H1 (cell line): Measurements from ENCODE around the gene ACMSD. TPM values are rescaled to one million over a fixed set of nuclear protein-coding genes. Genes with fewer than 3 reads are reported as not detected.

Source experiments
- CTCF ChIA-PET: fragments of 300-600 bp; sonication (Branson Sonifier 250); formaldehyde crosslinking; loops from one replicate; lab custom pipeline; 2021; ENCODE audit not compliant: partially characterized antibody; lab: Charles Lee
- POLR2A ChIA-PET: fragments of 300-600 bp; sonication (Branson Sonifier 250); formaldehyde crosslinking; loops from one replicate; lab custom pipeline; 2021; ENCODE audit warnings: inconsistent platforms; ENCODE audit not compliant: partially characterized antibody; lab: Charles Lee
- DNase-seq, 2 experiments: peaks; one replicate each; pipeline versions ENCODE4 v3.0.0 to v3.0.0-alpha.2; 2010 to 2022; ENCODE audit warnings: low spot score in 2 of 2, low read depth in 1 of 2, mixed read lengths in 1 of 2
- FAIRE-seq: peaks from 2 replicates; lab custom pipeline; 2011; peaks lifted over from hg19 to GRCh38; lab: Jason Lieb, UNC
- H2AFZ ChIP-seq: 2 replicates; pipeline ENCODE4 v1.8.1; 2012; ENCODE audit warnings: low read length, inconsistent platforms
- H2AK5ac ChIP-seq: 2 replicates; pipeline ENCODE4 v1.6.1; 2013; ENCODE audit warnings: low read depth, low read length
- H2BK120ac ChIP-seq: replicated peaks from 2 replicates; pipeline ENCODE3; 2013; ENCODE audit warnings: low read depth, low read length, inconsistent platforms
- H2BK12ac ChIP-seq: 2 replicates; pipeline ENCODE4 v1.6.1; 2013; ENCODE audit warnings: low read depth, low read length
- H2BK15ac ChIP-seq: 2 replicates; pipeline ENCODE4 v1.6.1; 2013; ENCODE audit warnings: low read length
- H2BK20ac ChIP-seq: 2 replicates; pipeline ENCODE4 v1.6.1; 2013; ENCODE audit warnings: low read length
- H2BK5ac ChIP-seq: 2 replicates; pipeline ENCODE4 v1.6.1; 2013; ENCODE audit warnings: low read depth, low read length
- H3K14ac ChIP-seq: 2 replicates; pipeline ENCODE4 v1.6.1; 2013; ENCODE audit warnings: inconsistent platforms; ENCODE audit not compliant: insufficient read length
- H3K18ac ChIP-seq: 2 replicates; pipeline ENCODE4 v1.6.1; 2013; ENCODE audit warnings: low read length; ENCODE audit errors: extremely low read depth
- H3K23ac ChIP-seq: 2 replicates; pipeline ENCODE4 v1.6.1; 2013; ENCODE audit warnings: inconsistent platforms; ENCODE audit not compliant: insufficient read length
- H3K23me2 ChIP-seq: 2 replicates; pipeline ENCODE4 v1.6.1; 2013; ENCODE audit warnings: low read depth, low read length
- H3K27ac ChIP-seq: 2 replicates; pipeline ENCODE4 v1.6.1; 2011; ENCODE audit warnings: low read depth, low read length, inconsistent platforms
- H3K27me3 ChIP-seq, 4 experiments: replicated peaks in 1 of 4; 1 replicate in 1 of 4; 2 replicates in 3 of 4; pipeline versions ENCODE4 v1.6.1 to v1.8.1; 2011 to 2013; ENCODE audit warnings: low read length in 3 of 4, mild to moderate bottlenecking in 3 of 4, inconsistent platforms in 2 of 4, mixed read lengths in 2 of 4, moderate library complexity in 1 of 4; ENCODE audit not compliant: control insufficient read depth in 3 of 4, insufficient read depth in 3 of 4; ENCODE audit errors: extremely low read depth in 1 of 4
- H3K36me3 ChIP-seq, 4 experiments: 2 replicates each; pipeline versions ENCODE4 v1.6.1 to v1.8.1; 2011 to 2013; ENCODE audit warnings: mild to moderate bottlenecking in 4 of 4, low read length in 3 of 4, moderate library complexity in 2 of 4, control low read depth in 1 of 4, inconsistent platforms in 1 of 4; ENCODE audit not compliant: insufficient read depth in 4 of 4, control insufficient read depth in 2 of 4
- H3K4ac ChIP-seq: replicated peaks from 2 replicates; pipeline ENCODE3; 2013; ENCODE audit warnings: low read length, low read depth, mixed read lengths, inconsistent platforms; ENCODE audit not compliant: insufficient read length
- H3K4me1 ChIP-seq, 4 experiments: replicated peaks in 1 of 4; 1 replicate in 1 of 4; 2 replicates in 3 of 4; pipeline versions ENCODE4 v1.6.1 to v1.8.1; 2011 to 2013; ENCODE audit warnings: low read length in 3 of 4, inconsistent platforms in 2 of 4, mixed read lengths in 1 of 4; ENCODE audit not compliant: insufficient read depth in 4 of 4, control insufficient read depth in 3 of 4
- H3K4me2 ChIP-seq, 2 experiments: 2 replicates each; pipeline versions ENCODE4 v1.6.1 to v1.8.1; 2011 to 2013; ENCODE audit warnings: low read depth in 2 of 2, low read length in 2 of 2, control low read depth in 1 of 2, inconsistent platforms in 1 of 2, mild to moderate bottlenecking in 1 of 2; ENCODE audit not compliant: insufficient read depth in 1 of 2
- H3K4me3 ChIP-seq, 4 experiments: fragments of 200-600, 300-600 bp in 1 of 4; sonication (generic), shearing (Covaris generic), sonication (Bioruptor Twin) in 1 of 4; 2 replicates each; pipeline versions ENCODE4 v1.5.1 to v1.8.1; 2011 to 2016; ENCODE audit warnings: low read length in 4 of 4, low read depth in 3 of 4, control low read depth in 2 of 4, inconsistent platforms in 2 of 4, mild to moderate bottlenecking in 2 of 4, mixed read lengths in 1 of 4, moderate library complexity in 1 of 4; ENCODE audit not compliant: insufficient read depth in 2 of 4; ENCODE audit errors: extremely low read depth in 1 of 4
- H3K56ac ChIP-seq: replicated peaks from 2 replicates; pipeline ENCODE3; 2013; ENCODE audit warnings: low read depth, mild to moderate bottlenecking, mixed read lengths, low read length, inconsistent platforms; ENCODE audit not compliant: insufficient read length
- H3K79me1 ChIP-seq: 2 replicates; pipeline ENCODE4 v1.6.1; 2013; ENCODE audit warnings: low read depth, low read length, control low read depth
- H3K79me2 ChIP-seq, 2 experiments: 2 replicates each; pipeline versions ENCODE4 v1.6.1 to v1.8.1; 2012 to 2013; ENCODE audit warnings: low read length in 2 of 2, mild to moderate bottlenecking in 2 of 2, inconsistent platforms in 1 of 2; ENCODE audit not compliant: insufficient read depth in 2 of 2, control insufficient read depth in 1 of 2
- H3K9ac ChIP-seq, 4 experiments: replicated peaks in 1 of 4; 1 replicate in 1 of 4; 2 replicates in 3 of 4; pipeline versions ENCODE4 v1.6.1 to v1.8.1; 2011 to 2013; ENCODE audit warnings: low read depth in 3 of 4, low read length in 3 of 4, control low read depth in 2 of 4, mild to moderate bottlenecking in 2 of 4, moderate library complexity in 2 of 4, inconsistent platforms in 1 of 4; ENCODE audit errors: extremely low read depth in 1 of 4
- H3K9me3 ChIP-seq, 2 experiments: 2 replicates each; pipeline versions ENCODE4 v1.6.1 to v1.8.1; 2012 to 2013; ENCODE audit warnings: mild to moderate bottlenecking in 2 of 2, moderate library complexity in 2 of 2, control low read depth in 1 of 2, inconsistent platforms in 1 of 2, low read depth in 1 of 2, low read length in 1 of 2, mixed read lengths in 1 of 2; ENCODE audit not compliant: insufficient read depth in 2 of 2
- H4K20me1 ChIP-seq, 2 experiments: replicated peaks in 1 of 2; 2 replicates each; pipeline versions ENCODE3 to v1.8.1; 2011 to 2013; ENCODE audit warnings: inconsistent platforms in 2 of 2, low read length in 2 of 2, mild to moderate bottlenecking in 1 of 2; ENCODE audit not compliant: insufficient read depth in 2 of 2, control insufficient read depth in 1 of 2
- H4K5ac ChIP-seq: 2 replicates; pipeline ENCODE4 v1.6.1; 2013; ENCODE audit warnings: low read length, low read depth, mixed read lengths, inconsistent platforms; ENCODE audit not compliant: insufficient read length
- H4K8ac ChIP-seq: 2 replicates; pipeline ENCODE4 v1.8.0; 2013; ENCODE audit warnings: mild to moderate bottlenecking, moderate library complexity, low read length, inconsistent platforms; ENCODE audit not compliant: insufficient read depth; ENCODE audit errors: extremely low read depth
- H4K91ac ChIP-seq: replicated peaks from 2 replicates; pipeline ENCODE3; 2013; ENCODE audit warnings: low read length, mixed read lengths, inconsistent platforms; ENCODE audit not compliant: insufficient read length
- CEBPB ChIP-seq: IDR thresholded peaks from 2 replicates; pipeline ENCODE4 v1.6.1; 2012; ENCODE audit warnings: low read depth, low read length
- E2F6 ChIP-seq: IDR thresholded peaks from 2 replicates; pipeline ENCODE4 v1.6.1; 2012; ENCODE audit warnings: inconsistent platforms
- MAX ChIP-seq: IDR thresholded peaks from 2 replicates; pipeline ENCODE4 v1.6.1; 2012; ENCODE audit warnings: inconsistent platforms
- NRF1 ChIP-seq: IDR thresholded peaks from 2 replicates; pipeline ENCODE4 v1.6.1; 2011; ENCODE audit warnings: mild to moderate bottlenecking, low read depth, low read length, improper control_type of control experiment
- PHF8 ChIP-seq: fragments of 200-600 bp; sonication (generic); conservative IDR thresholded peaks from 2 replicates; pipeline ENCODE4 v1.7.1; 2012; ENCODE audit warnings: low read depth, mild to moderate bottlenecking, inconsistent platforms, low read length, moderate library complexity
- POLR2A ChIP-seq, 2 experiments: IDR thresholded peaks; 1 replicate in 1 of 2; 2 replicates in 1 of 2; pipeline ENCODE4 v1.6.1; 2011; ENCODE audit warnings: low read depth in 2 of 2, low read length in 2 of 2, mild to moderate bottlenecking in 2 of 2; ENCODE audit errors: control extremely low read depth in 1 of 2
- POU5F1 ChIP-seq: IDR thresholded peaks from 2 replicates; pipeline ENCODE4 v1.6.1; 2011; ENCODE audit warnings: low read depth, mild to moderate bottlenecking, low read length, moderate library complexity
- RAD21 ChIP-seq, 2 experiments: IDR thresholded peaks in 1 of 2; conservative IDR thresholded peaks in 1 of 2; 2 replicates each; pipeline ENCODE4 v1.6.1; 2011; ENCODE audit warnings: low read depth in 2 of 2, low read length in 2 of 2, improper control_type of control experiment in 1 of 2, inconsistent platforms in 1 of 2, mild to moderate bottlenecking in 1 of 2, moderate library complexity in 1 of 2
- SAP30 ChIP-seq: fragments of 300-600 bp; sonication (generic); IDR thresholded peaks from 2 replicates; pipeline ENCODE4 v1.7.1; 2012; ENCODE audit warnings: low read length, moderate library complexity, mild to moderate bottlenecking, inconsistent platforms; ENCODE audit not compliant: insufficient read depth, insufficient replicate concordance
- SIN3A ChIP-seq, 2 experiments: IDR thresholded peaks in 1 of 2; conservative IDR thresholded peaks in 1 of 2; 2 replicates each; pipeline ENCODE4 v1.6.1; 2011 to 2012; ENCODE audit warnings: low read length in 2 of 2, improper control_type of control experiment in 1 of 2, low read depth in 1 of 2, mild to moderate bottlenecking in 1 of 2
- TBP ChIP-seq: IDR thresholded peaks from 2 replicates; pipeline ENCODE4 v1.6.1; 2011; ENCODE audit warnings: low read depth, low read length, improper control_type of control experiment
- WGBS, 2 experiments: shearing (Covaris generic) in 1 of 2; methylation state at CpG; one replicate each; pipeline versions ENCODE4 v1.1.6 to v1.1.7; 2013 to 2015; ENCODE audit warnings: low lambda C conversion rate in 2 of 2, mixed read lengths in 2 of 2, inconsistent platforms in 1 of 2, low coverage in 1 of 2, missing lambda C conversion rate in 1 of 2; ENCODE audit not compliant: insufficient replicate concordance in 2 of 2, insufficient coverage in 1 of 2, insufficient read length in 1 of 2; ENCODE audit errors: extremely low coverage in 1 of 2, missing lambda C conversion rate in 1 of 2; 5-methylcytosine and 5-hydroxymethylcytosine counted together
- polyA plus RNA-seq, 7 experiments: library from polyadenylated mRNA; depleted of rRNA in 3 of 7; stranded (reverse) in 5 of 7; unstranded in 2 of 7; fragments of >200 nt in 5 of 7; fragments of 200-250 nt in 2 of 7; gene quantifications; 1 replicate in 5 of 7; 2 replicates in 1 of 7; 4 replicates in 1 of 7; pipeline versions ENCODE4 v1.2.1 to v1.2.3, GENCODE V29; 2011 to 2013; ENCODE audit warnings: missing spikeins in 2 of 7, mixed read lengths in 2 of 7
- total RNA-seq: library from RNA; stranded (reverse); fragmentation: NEBNext Ultra II Directional; extraction: Animal tissue kit (Norgen Biotek cat#: 25700); gene quantifications from 2 replicates; pipeline ENCODE4 v1.2.1, GENCODE V29; 2021

The ACMSD gene
- total and polyA plus RNA-seq, 2 of the 8 experiments (the other 6 are each of a cell fraction or from before 2014, with no cell fraction given), result not detected

GRCh38 chr2:134843968-134844367, 5.6 kb downstream of the ACMSD start:
- TF ChIP-seq RAD21 (IDR thresholded peaks at IDR 0.05 in 1 of 2, conservative IDR thresholded peaks at IDR 0.05 in 1 of 2; ENCODE audit: low read depth in 2 of 2, low read length in 2 of 2), result no peak
- TF ChIP-seq SIN3A (conservative IDR thresholded peaks at IDR 0.05 in 1 of 2, IDR thresholded peaks at IDR 0.05 in 1 of 2; ENCODE audit: low read depth in 1 of 2, low read length in 2 of 2), result no peak
- no peak for TF ChIP-seq TBP
- TF ChIP-seq MAX, result no peak
- TF ChIP-seq POU5F1, result no peak
- TF ChIP-seq NRF1, result no peak
- no peak for TF ChIP-seq POLR2A (IDR thresholded peaks at IDR 0.05; ENCODE audit: control extremely low read depth in 1 of 2, low read depth in 2 of 2, low read length in 2 of 2)
- no peak for TF ChIP-seq SAP30
- no peak for TF ChIP-seq E2F6
- TF ChIP-seq PHF8, result no peak
- no peak for TF ChIP-seq CEBPB
- TF ChIP-seq, all 59 proteins: peak for 0
- Histone ChIP-seq H4K8ac (no peak overlapping the region), H3K4ac (no peak overlapping the region), H3K36me3 (no peaks in the 10 kb centered on the region), H2BK20ac (no peak overlapping the region), H4K20me1 (no peaks in the 10 kb centered on the region), H3K79me1 (no peaks in the 10 kb centered on the region), H4K5ac (no peak overlapping the region), H4K91ac (no peak overlapping the region), H3K23ac (no peak overlapping the region), H2BK15ac (no peak overlapping the region), H3K4me2 (no peak overlapping the region), H3K9me3 (no peaks in the 10 kb centered on the region), H2AFZ (no peak overlapping the region), H2AK5ac (no peak overlapping the region), H3K27me3 (no peaks in the 10 kb centered on the region), H2BK5ac (no peak overlapping the region), H3K18ac (no peak overlapping the region), H3K14ac (no peak overlapping the region), H2BK120ac (no peak overlapping the region), H2BK12ac (no peak overlapping the region), H3K27ac (no peak overlapping the region), H3K4me1 (no peaks in the 10 kb centered on the region; a peak in 2 of 7 replicates), H3K9ac (no peak overlapping the region), H3K79me2 (no peaks in the 10 kb centered on the region), H3K56ac (no peak overlapping the region), H3K23me2 (no peaks in the 10 kb centered on the region; the same call in 1 of the 2 replicates), H3K4me3 (no peak overlapping the region)
- 91% methylated on average over 4 of the region's 4 CpGs; no CpG with 5 or more reads in 1 of the 2 experiments for WGBS, 2 experiments
- FAIRE-seq, result no peak
- no peak for DNase-seq
- POLR2A ChIA-PET, result no interaction called here
- CTCF ChIA-PET, result interaction anchor here (0.6 to 1.2 kb wide), 3 partner anchors 9 to 346 kb away, joined by 3 to 4 read pairs (median 3); no protein-coding TSS in a partner anchor
